HG02852 (cell line): Measurements from ENCODE around the gene CFAP97.
A peak's percentile ranks its signal among the peaks of the same experiment; 100 is the strongest.
"Not testable (repeated sequence)": the region's sequence is repeated elsewhere in the genome, so short reads cannot be mapped to it uniquely, and the experiment has no call there.

Source experiments
- ATAC-seq: cut with Tn5 transposase; IDR thresholded peaks from one replicate; pipeline ENCODE4 v1.9.1; 2021; ENCODE audit warnings: mild to moderate bottlenecking, moderate library complexity; ENCODE audit not compliant: unreplicated experiment

Gene CFAP97

DNA sequence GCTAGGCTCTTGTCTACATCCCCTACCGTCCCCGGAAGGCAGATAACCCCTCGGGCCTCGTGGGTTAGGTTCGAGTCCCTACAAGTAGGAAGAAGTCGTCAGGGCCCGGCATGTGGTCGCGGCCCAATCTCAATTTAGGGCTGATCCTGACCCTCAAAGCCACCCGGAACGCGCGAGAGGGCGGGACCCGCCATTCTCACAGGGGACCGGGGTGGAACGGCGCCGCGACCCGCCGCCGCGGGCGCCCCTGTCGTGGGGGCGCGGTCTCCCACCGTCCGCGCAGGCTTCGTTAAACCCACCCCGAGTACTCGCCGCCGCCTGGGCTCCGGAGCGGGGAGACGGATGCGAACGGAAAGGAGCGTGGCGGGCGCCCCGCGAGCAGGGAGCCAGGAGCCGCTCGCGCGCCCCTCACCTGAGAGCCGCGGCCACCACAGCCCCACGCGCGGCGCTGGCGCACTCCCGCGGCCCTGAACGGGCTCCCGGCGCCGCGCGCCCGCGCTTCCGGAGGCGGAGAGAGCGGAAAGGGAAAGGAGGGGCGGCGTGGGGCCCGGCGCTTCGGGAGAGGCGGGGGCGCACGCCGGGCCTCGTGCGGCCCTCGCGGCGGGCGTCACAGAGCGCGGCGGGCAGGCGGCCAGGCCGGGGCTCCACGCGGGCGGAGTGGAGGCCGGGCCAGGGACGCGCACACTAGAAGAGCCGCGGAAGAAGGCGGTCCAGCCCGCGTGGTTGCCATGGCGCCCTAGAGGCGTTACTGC is at the start of gene CFAP97:
CFAP97 (minus strand) TSS at position 515 of the 752 bp plus-strand sequence. CDS start 12,804 bp downstream, outside the sequence.
- peak; percentile 72 for ATAC-seq

DNA sequence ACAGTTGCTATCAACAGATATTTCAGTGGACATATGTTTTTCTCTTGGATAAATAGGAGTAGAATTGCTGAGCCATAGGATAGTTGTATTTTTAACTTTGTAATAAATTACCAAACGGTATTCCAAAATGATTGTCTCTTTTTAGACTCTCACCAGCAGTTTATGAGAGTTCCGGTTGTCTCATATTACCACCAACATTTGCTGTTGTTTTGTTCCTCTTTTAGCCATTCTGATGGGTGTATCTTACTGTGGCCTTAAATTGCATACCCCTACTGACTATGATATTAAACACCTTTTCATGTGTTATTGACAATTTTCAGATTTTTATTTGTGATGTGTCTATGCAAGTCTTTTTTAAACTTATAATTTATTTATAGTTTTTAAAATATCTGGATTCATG is 45.3 kb upstream of the CFAP97 start:
- ATAC-seq = no peak

DNA sequence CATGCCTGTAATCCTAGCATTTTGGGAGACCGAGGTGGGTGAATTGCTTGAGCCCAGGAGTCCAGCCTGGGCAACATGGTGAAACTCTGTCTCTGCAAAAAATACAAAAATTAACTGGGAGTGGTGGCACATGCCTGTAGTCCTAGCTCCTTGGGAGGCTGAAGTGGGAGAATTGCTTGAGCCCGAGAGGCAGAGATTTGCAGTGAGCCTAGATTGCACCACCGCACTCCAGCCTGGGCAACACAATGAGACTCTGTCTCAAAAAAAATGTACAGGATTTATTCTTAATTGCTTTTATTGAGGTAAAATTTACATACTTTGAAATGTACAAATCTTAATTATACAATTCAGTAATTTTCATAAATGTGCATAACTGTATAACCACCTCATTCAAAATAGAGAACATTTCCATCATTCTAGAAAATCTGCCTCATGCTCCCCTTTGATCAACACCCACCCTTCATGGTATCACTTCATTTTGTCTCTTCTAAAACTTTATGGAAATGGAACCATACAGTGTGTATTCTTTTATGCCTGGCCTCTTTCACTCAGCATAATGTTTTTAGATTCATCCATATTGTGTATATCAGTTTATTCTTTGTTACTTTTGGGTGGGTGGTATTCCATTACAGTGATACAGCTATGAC is 44.7 kb upstream of the CFAP97 start:
- no peak for ATAC-seq

DNA sequence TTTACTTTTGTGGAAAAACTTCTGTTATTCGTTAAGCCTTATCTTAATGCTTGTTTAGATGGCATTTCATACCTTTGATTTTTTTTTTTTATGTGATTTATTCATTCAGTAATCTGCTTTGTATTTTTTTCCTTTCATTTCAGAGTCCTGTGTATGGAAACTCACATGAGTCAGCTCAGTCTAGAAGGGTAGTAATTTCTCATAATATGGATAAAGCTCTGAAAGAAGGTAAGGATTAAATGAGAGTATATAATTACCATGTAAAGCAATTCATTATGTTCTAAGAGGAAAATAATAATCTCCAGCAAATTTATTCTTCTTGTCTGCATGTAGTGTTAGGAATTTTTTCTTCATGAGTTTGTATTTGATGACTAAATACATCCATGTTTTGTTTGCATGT is 43.4 kb upstream of the CFAP97 start:
- no peak for ATAC-seq

DNA sequence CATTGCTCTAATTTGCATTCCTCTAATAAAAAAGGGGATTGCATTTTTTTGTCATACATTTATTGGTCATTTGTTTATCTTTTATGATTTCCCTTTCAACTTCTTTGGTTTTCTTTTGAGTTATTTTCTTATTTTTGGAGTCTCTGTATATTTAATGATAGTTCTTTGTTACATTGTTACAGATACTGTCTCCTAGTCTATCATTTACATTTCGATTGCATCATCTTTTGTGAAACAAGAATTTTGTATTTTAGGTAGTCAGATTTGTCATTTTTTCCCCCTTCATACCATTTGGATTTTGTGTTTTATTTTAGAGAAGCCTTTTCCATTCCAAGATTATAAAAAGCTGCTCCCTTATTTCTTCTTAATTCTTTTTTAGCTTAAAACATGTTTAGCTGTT is 42.7 kb upstream of the CFAP97 start:
- no peak for ATAC-seq

DNA sequence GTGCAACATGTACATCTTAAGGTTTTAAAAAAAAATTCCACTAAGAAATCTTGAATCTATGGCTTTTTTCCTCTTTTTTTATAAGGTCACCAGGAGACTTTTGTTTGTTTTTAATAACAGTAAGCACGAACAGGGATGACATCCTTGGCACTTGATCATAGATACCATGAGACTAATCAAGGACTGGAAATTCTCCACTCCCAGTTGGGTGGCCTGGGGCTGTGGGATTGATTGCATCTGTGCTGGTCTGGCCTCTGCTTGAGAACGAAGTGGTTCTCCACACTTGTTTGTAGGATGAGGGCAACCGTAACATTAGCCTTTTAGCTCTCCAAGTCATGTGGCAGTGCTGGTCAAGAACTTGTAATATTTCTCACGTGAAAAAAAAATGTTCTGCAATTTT is 41.0 kb upstream of the CFAP97 start:
- ATAC-seq = no peak

DNA sequence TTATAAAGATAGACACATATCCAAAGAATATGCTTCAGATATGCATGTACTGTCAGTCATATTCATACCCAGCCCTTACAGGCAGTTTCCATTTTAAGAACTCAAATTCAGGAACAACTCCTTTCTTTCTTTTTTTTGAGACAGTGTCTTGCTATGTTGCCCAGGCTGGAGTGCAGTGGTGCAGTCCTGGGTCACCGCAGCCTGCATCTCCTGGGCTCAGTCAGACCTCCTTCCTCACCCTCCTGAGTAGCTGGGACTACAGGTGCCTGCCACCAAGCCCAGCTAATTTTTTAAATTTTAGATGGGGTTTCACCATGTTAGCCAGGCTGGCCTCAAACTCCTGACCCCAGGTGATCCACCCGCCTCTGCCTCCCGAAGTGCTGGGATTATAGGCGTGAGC is 40.1 kb upstream of the CFAP97 start:
- ATAC-seq = no peak

DNA sequence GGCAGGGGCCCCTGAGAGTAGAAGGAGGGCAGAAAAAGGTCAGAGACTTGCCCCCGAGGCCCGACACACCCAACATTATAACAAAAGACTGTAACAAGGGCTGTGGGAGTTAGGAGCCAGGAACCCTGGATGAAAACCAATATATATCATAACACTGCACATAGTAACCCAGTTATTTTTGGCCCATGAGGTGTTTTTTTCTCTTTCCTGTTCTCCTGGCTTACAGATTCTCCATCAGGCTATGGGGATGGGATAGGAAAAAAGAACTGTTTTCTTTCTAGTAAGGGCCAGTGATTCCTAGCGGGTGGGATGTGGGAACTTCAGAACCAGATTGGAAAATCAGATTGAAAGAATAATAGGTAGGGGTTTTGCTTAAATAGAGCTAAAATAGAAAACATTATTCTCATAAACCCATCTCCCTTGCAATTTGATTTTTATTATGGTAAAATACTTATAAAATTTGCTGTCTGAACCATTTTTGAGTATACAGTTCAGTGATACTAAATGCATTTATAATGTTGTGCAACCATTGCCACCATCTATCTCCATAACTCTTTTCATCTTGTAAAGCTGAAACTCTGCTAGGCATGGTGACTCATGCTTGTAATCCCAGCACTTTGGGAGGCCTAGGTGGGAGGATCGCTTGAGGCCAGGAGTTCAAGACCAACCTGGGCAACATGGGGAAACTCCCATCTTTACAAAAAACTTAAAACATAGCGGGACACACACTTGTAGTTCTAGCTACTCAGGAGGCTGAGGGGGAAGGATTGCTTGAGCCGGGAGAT is 39.1 kb upstream of the CFAP97 start:
- ATAC-seq = no peak

DNA sequence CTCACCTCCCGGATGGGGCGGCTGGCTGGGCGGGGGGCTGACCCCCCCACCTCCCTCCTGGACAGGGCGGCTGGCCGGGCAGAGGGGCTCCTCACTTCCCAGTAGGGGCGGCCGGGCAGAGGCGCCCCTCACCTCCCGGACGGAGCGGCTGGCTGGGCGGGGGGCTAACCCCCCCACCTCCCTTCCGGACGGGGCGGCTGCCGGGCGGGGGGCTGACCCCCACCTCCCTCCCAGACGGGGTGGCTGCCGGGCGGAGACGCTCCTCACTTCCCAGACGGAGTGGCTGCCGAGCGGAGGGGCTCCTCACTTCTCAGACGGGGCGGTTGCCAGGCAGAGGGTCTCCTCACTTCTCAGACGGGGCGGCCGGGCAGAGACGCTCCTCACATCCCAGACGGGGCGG is 36.7 kb upstream of the CFAP97 start:
- ATAC-seq = not testable (repeated sequence)

DNA sequence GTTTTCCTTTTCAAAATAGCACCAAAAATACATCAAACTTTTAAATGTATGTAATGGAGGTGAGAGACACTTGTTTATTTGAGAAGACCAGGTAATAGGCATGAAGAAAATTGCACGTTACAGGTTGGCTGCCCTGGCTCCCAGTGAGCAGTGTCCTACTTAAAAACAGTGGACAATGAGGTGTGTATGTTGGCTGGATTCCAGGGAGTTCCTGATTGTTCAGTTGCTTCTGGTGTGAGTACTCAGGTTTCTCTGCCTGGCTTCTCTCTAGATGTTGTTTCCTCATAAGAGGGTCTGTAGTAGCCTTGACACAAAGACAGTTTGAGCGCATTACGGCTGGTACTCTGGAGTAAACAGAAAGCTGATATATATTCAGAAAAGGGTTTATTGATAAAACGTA is 35.0 kb upstream of the CFAP97 start:
- ATAC-seq = no peak

DNA sequence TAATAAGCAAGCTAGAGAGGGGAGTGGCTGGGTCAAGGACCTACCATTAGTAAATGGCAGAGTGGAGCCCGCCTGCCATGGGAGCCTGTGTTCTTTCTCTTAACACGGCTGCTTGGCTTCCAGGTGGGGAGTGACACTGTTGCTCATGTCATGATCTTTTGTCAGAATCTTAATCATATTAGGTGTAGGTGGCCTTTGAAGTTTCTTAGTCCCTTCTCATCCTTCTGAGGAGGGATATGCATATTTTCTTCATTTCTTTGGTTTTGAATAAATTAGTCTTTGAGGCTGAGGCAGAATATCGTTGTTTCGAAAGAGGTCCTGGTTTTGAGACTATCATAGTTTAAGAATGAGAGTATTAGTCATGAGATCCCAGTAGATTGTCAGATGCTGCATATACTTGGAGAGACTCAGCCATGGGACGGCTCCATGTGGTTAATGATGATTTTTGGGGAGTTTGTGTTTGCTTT is 34.4 kb upstream of the CFAP97 start:
- ATAC-seq = no peak

DNA sequence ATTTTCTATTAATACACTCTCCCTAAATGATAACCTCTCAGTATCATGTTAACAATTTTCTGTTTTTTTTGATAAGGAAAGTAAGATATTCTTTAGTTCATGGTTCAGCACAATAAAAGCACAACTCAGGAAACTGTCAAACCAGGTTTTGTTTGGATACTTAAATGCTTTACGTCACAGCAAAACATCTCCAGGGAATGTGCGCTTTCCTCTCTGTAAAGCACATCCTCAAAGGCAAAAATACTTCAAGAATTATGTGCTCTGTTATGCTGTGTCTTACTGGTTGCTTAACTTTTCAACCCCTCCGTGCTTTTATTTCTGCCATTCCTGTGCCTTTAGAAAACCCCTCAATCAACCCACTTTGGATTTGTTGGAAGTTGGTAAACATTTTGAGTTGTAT is 33.4 kb upstream of the CFAP97 start:
- ATAC-seq = no peak

DNA sequence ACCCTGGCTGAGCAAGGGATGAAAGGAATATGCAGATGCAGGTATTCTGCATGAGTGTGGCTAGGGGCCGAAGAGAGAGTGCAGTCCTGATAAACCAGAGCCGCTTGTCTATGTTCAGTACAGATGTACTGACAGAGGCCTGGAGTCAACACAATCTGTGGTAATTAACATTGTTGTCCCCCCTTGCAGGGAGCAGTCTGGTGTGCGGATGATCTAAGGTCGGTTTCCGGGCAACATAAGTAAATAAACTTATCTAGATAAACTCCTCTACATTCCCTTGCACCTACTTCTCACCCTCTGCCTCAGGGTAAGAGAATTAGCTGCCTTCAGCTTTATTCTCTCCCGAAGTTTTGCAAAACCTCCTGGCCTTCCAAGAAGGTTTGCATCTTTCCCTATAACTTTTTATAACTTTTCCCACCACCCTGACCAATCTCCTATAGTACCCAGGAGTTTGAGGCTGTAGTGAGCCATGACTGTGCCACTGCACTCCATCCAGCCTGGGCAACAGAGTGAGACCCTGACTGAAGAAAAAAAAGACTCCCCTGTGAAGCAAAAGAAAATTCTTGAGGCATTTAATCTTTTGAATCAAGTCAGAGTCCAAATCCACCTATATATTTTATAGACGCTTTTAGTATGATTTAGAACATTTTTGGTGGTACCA is 32.2 kb upstream of the CFAP97 start:
- ATAC-seq = no peak

DNA sequence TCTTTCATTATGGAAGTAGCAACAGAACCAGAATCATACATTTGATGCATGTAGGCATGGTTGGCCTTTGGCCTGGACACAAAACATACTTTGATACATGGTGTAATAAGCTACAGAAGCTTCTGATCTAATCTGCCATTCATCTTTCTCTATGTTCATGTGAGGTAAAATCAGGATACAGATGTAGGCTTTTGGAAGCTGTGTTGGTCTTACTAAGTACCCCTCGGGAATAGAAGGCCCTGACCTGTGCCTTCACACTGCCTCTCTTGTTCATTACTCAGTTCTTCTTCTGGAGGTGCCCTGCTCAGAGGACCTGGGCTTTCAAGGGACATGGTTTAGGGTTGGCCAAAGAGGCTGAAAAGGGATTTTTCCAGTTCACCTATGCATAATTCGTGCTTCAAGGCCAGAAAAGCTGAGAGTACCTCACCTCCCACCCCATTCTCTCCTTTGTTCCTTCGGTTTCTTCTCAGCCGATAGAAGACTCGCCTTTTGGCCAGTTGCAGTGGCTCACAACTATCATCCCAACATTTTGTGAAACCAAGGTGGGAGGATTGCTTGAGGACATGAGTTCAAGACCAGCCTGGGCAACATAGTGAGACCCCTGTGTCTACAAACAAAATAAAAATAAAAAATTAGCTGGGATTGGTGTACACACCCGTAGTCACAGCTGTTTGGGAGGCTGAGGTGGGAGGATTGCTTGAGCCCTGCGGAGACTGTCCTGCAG is 31.5 kb upstream of the CFAP97 start:
- ATAC-seq = no peak

DNA sequence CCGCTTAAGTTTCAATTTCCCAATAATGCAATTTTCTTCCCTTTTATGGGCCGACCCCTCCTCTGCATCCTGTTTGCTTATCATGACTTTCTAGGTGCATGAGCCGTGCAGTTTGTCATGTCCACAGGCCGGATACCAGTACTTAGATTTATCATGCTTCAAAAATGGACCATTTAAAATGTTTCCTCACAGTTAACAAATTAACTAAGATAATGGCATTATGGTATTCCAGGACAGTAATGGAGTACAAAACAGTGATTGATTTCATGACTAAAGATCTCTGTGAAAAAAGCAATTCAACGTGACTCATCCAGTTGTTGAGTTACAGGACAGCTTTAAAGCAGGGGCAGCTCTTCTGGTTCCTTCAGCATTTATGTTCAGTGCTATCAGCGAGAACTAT is 28.6 kb upstream of the CFAP97 start:
- ATAC-seq = no peak

DNA sequence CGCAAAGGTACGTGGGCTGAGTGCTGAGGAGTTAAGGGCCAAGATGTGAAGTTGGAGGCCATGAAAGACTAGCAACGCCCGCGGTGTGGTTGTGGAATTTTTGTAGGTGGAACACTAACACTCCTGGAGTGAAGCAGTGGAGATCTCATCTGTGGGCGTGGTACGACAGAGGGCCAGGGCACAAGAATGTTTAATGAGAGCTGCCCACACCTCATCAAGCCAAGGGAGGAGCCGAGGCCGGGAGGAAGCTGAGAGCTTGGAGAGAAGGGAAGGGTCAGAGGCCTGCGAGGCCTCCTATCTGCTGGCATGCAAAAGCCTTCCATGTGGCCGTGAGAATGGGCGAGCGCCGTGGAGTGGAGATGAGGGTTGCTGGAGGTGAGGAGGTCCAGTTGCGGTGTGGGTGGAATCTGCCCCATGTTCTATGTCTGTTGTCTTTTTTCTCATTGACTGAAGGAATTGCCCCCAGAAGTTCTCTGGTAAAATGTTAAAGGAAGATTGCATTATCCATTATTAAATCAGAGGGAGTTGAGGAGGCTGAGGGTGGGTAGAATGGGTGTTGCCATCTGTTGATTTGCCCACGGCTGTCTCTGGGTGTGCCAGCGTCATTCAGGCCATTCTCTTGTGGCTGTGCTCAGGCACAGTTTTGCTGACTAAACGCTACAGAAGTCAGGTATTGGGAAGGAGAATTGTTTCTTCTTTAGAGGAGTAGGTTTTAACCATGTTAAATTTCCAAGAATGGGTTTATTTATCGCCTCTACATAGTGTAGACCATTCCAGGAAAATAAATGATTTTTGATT is 25.4 kb upstream of the CFAP97 start:
- ATAC-seq = no peak

DNA sequence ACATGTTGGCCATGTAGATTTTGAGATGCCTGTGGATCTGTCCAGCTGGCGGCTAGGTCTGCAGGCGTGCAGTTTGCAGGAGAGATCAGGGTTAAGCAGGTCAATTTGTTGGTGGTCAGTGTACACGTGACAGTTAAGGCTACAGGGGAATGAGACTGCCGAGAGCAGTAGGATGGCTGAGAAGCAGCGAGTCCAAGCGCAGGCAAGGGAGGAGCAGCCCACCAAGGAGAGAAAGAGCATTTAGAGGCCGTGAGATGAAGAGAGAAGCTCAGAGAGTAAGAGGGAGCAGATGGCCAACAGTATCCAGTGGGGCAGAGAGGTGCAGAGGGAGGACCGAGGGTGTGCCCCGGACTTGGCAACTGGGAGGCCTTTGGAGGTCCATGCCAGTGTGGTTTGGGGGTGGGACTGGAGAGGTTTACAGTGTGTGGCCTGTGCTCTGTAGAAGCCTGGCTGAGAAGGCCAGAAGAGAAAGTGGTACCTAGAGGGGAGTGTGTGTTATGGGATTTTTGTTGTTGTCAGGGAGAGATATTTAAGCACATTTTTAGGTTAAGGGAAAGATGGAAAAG is 24.0 kb upstream of the CFAP97 start:
- no peak for ATAC-seq

DNA sequence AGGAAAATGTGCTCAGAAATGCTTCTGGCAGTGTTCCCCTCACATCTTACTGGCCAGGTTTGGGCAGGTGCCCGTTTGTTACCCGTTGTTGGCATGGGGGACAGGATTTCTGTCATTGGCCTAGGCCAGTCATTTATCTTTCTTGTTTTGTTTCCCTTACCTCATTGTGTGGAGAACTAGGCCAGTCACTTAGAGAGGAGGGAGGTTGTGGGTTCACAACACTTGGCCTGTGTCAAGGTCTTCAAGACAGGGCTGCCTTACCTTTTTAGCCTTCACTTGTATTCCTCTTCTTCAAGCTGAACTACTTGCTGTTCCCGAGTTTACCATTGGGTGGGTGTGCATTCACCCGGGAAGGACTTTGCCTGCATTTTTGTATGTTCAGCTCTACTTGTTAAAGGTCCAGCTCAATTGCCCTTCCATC is 23.3 kb upstream of the CFAP97 start:
- no peak for ATAC-seq

DNA sequence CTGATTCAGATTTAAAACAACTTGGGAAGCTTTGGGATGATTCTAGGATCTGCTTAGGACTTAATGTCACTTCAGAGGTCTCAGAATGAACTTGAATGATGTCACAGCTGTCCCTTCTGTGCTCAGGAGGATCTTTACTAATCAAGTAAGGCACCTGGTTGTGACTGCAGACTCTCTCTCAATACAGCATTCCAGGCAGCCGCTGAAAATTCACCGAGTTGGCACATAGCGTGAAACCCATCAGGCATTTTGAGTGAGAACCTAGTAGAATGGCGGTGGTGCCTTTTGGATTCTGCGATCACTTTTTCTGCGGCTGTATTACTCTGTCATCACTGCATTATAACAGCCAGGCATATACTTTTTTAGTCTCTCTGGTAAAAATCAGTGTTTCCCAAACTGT is 22.1 kb upstream of the CFAP97 start:
- no peak for ATAC-seq
